Endothelial cell of umbilical vein (primary cell): ENCODE measurements around the gene INHBB. TPM values are rescaled to one million over a fixed set of nuclear protein-coding genes. Genes with fewer than 3 reads are reported as not detected.

Experiments used
- BruUV-seq: library from RNA; stranded (reverse); fragments of 400-500 nt; replicated peaks from 2 replicates; lab custom pipeline; 2021; lab: Mats Ljungman, UMichigan
- CTCF ChIA-PET: fragments of 300-600, 350-600 bp; sonication (Branson Sonifier 250); formaldehyde crosslinking; loops from one replicate; lab custom pipeline; 2021; ENCODE audit warnings: antibody characterized with exemption, inconsistent platforms; lab: Charles Lee
- POLR2A ChIA-PET: fragments of 300-600, 350-600 bp; sonication (Branson Sonifier 250); formaldehyde crosslinking; loops from one replicate; lab custom pipeline; 2021; ENCODE audit warnings: antibody characterized with exemption, inconsistent platforms; lab: Charles Lee
- DNase-seq: peaks from one replicate; pipeline ENCODE4 v3.0.0-alpha.2; 2011; ENCODE audit warnings: low read depth, low spot score
- FAIRE-seq: peaks from 2 replicates; lab custom pipeline; 2011; peaks lifted over from hg19 to GRCh38; lab: Jason Lieb, UNC
- H2AFZ ChIP-seq: 2 replicates; pipeline ENCODE4 v1.6.0; 2012; ENCODE audit warnings: low read depth, low read length, control low read depth, inconsistent platforms
- H3K27ac ChIP-seq: 2 replicates; pipeline ENCODE4 v1.5.1; 2011; ENCODE audit warnings: low read depth, mild to moderate bottlenecking, control low read depth, low read length, moderate library complexity; ENCODE audit not compliant: insufficient read depth
- H3K27me3 ChIP-seq, 2 experiments: 2 replicates each; pipeline versions ENCODE4 v1.6.0 to v1.6.1; 2011; ENCODE audit warnings: low read length in 2 of 2, mixed read lengths in 1 of 2; ENCODE audit not compliant: control insufficient read depth in 2 of 2, insufficient read depth in 2 of 2
- H3K36me3 ChIP-seq, 2 experiments: 2 replicates in 1 of 2; 3 replicates in 1 of 2; pipeline ENCODE4 v1.5.1; 2011; ENCODE audit warnings: low read length in 2 of 2, mild to moderate bottlenecking in 1 of 2, moderate library complexity in 1 of 2; ENCODE audit not compliant: control insufficient read depth in 2 of 2, insufficient read depth in 2 of 2; ENCODE audit errors: extremely low read depth in 1 of 2
- H3K4me1 ChIP-seq: 3 replicates; pipeline ENCODE4 v1.5.1; 2011; ENCODE audit warnings: mild to moderate bottlenecking, low read length; ENCODE audit not compliant: control insufficient read depth, insufficient read depth; ENCODE audit errors: extremely low read depth
- H3K4me2 ChIP-seq: 2 replicates; pipeline ENCODE4 v1.6.1; 2011; ENCODE audit warnings: low read length, control low read depth, mixed read lengths; ENCODE audit not compliant: insufficient read depth
- H3K4me3 ChIP-seq, 3 experiments: fragments of 200-600 bp in 1 of 3; sonication (generic), shearing (Covaris generic) in 1 of 3; replicated peaks in 1 of 3; 2 replicates each; pipeline ENCODE4 v1.5.1; 2011 to 2016; ENCODE audit warnings: control low read depth in 3 of 3, low read length in 3 of 3, mild to moderate bottlenecking in 2 of 3, inconsistent platforms in 1 of 3, low read depth in 1 of 3, moderate library complexity in 1 of 3; ENCODE audit not compliant: insufficient read depth in 1 of 3
- H3K79me2 ChIP-seq: 2 replicates; pipeline ENCODE4 v1.6.0; 2012; ENCODE audit warnings: low read length, inconsistent platforms; ENCODE audit not compliant: control insufficient read depth, insufficient read depth
- H3K9ac ChIP-seq: replicated peaks from 2 replicates; pipeline ENCODE3; 2011; ENCODE audit warnings: low read length, control low read depth; ENCODE audit not compliant: insufficient read depth; ENCODE audit errors: extremely low read depth
- H3K9me1 ChIP-seq: replicated peaks from 3 replicates; pipeline ENCODE4 v1.6.0; 2011; ENCODE audit warnings: mild to moderate bottlenecking, low read length; ENCODE audit not compliant: control insufficient read depth, insufficient read depth; ENCODE audit errors: extremely low read depth
- H3K9me3 ChIP-seq: replicated peaks from 2 replicates; pipeline ENCODE4 v1.5.1; 2012; ENCODE audit warnings: low read length, inconsistent platforms; ENCODE audit not compliant: control insufficient read depth, insufficient read depth
- H4K20me1 ChIP-seq: replicated peaks from 2 replicates; pipeline ENCODE3; 2011; ENCODE audit warnings: mild to moderate bottlenecking, low read length; ENCODE audit not compliant: control insufficient read depth, insufficient read depth; ENCODE audit errors: extremely low read depth
- CTCF ChIP-seq, 2 donors: IDR thresholded peaks; 1 replicate in 1 of 2; 2 replicates in 1 of 2; pipeline ENCODE4 v1.5.1; 2011; ENCODE audit warnings: low read length in 2 of 2, mild to moderate bottlenecking in 2 of 2, moderate library complexity in 2 of 2, control low read depth in 1 of 2, inconsistent platforms in 1 of 2, low read depth in 1 of 2; ENCODE audit not compliant: insufficient read depth in 1 of 2; ENCODE audit errors: extremely low read depth in 1 of 2
- EZH2 ChIP-seq: IDR thresholded peaks from 2 replicates; pipeline ENCODE4 v1.6.1; 2012; ENCODE audit warnings: borderline replicate concordance, low read depth, mild to moderate bottlenecking, moderate library complexity, low read length, inconsistent platforms; ENCODE audit not compliant: severe bottlenecking
- FOS ChIP-seq: IDR thresholded peaks from 2 replicates; pipeline ENCODE4 v1.6.1; 2011; ENCODE audit warnings: mild to moderate bottlenecking, low read length, moderate library complexity, borderline replicate concordance; ENCODE audit not compliant: insufficient read depth
- GATA2 ChIP-seq: IDR thresholded peaks from 2 replicates; pipeline ENCODE4 v1.7.0; 2011; ENCODE audit warnings: low read depth, mild to moderate bottlenecking, moderate library complexity, mixed read lengths, low read length; ENCODE audit not compliant: insufficient read length, insufficient read depth
- JUN ChIP-seq: IDR thresholded peaks from 2 replicates; pipeline ENCODE4 v1.6.1; 2011; ENCODE audit warnings: borderline replicate concordance, low read depth; ENCODE audit not compliant: insufficient read length, insufficient read depth
- MAX ChIP-seq: IDR thresholded peaks from 2 replicates; pipeline ENCODE4 v1.6.1; 2011; ENCODE audit not compliant: insufficient read depth, insufficient read length
- MYC ChIP-seq: IDR thresholded peaks from one replicate; pipeline ENCODE4 v1.6.1; 2011; ENCODE audit warnings: mild to moderate bottlenecking, low read depth, low read length
- POLR2A ChIP-seq: IDR thresholded peaks from 2 replicates; pipeline ENCODE4 v1.6.1; 2012; ENCODE audit warnings: low read depth, mild to moderate bottlenecking, control low read depth, low read length
- POLR2AphosphoS5 ChIP-seq: IDR thresholded peaks from 2 replicates; pipeline ENCODE4 v1.6.1; 2012; ENCODE audit warnings: low read depth, mild to moderate bottlenecking, control low read depth, low read length, moderate library complexity; ENCODE audit not compliant: insufficient read depth
- dilution Hi-C: fragments of 300-500 bp; cut with MboI; formaldehyde crosslinking; loops from one replicate; pipeline ENCODE4 v1.15.0; 2019; ENCODE audit warnings: low sequenced_read_pairs; ENCODE audit not compliant: extremely low pct_ligation_motif_present
- intact Hi-C: fragments of 100-400 bp; cut with micrococcal nuclease; formaldehyde crosslinking; loops from one replicate; pipeline ENCODE4 v1.10.0; 2022
- polyA plus RNA-seq, 4 experiments: library from polyadenylated mRNA; depleted of rRNA in 3 of 4; stranded (reverse) in 3 of 4; unstranded in 1 of 4; fragments of >200 nt; gene quantifications; 2 replicates each; pipeline versions ENCODE4 v1.2.1 to v1.2.3, GENCODE V29; 2011 to 2012; ENCODE audit warnings: missing spikeins in 1 of 4
- total RNA-seq: library from RNA; stranded (reverse); gene quantifications from 2 replicates; pipeline ENCODE4 v1.2.3, GENCODE V29; 2021

Gene INHBB
- total and polyA plus RNA-seq, 2 donors (not counting 3 experiments of a cell fraction or from before 2014, with no cell fraction given), result 0.11 to 1.8 TPM

GRCh38 chr2:120385355-120386127 lies 39.6 kb downstream of the INHBB start:
- DNase-seq (no peak), FAIRE-seq (no peak)
- no peaks in the 10 kb centered on the region for H3K9me3 ChIP-seq
- H3K27ac ChIP-seq, result no peak overlapping the region
- CTCF ChIA-PET, result no interaction called here
- no peaks in the 10 kb centered on the region for H3K4me1 ChIP-seq
- no peaks in the 10 kb centered on the region for H4K20me1 ChIP-seq
- no peak overlapping the region for H3K9ac ChIP-seq
- H3K36me3 ChIP-seq, result no peaks in the 10 kb centered on the region
- TF ChIP-seq JUN (no peak), MYC (no peak), POLR2AphosphoS5 (no peak), EZH2 (no peak), FOS (no peak), POLR2A (no peak), GATA2 (no peak), CTCF (IDR thresholded peaks at IDR 0.05; ENCODE audit: extremely low read depth in 1 of 2, insufficient read depth in 1 of 2, low read depth in 1 of 2, low read length in 2 of 2) (no peak), MAX (no peak)
- H3K4me3 ChIP-seq, result no peak overlapping the region
- no TSS peak for BruUV-seq
- H3K9me1 ChIP-seq, result no peaks in the 10 kb centered on the region
- H3K79me2 ChIP-seq, result no peaks in the 10 kb centered on the region
- dilution Hi-C loops, result no loop called here
- no peak overlapping the region for H3K4me2 ChIP-seq
- no peak overlapping the region for H2AFZ ChIP-seq
- intact Hi-C loops, result no loop called here
- POLR2A ChIA-PET, result no interaction called here
- peaks cover 0 to 1% of the 10 kb centered on the region in 2 experiments for H3K27me3 ChIP-seq
